ENCODE data around the gene MTHFSD.

MTHFSD gene

DNA sequence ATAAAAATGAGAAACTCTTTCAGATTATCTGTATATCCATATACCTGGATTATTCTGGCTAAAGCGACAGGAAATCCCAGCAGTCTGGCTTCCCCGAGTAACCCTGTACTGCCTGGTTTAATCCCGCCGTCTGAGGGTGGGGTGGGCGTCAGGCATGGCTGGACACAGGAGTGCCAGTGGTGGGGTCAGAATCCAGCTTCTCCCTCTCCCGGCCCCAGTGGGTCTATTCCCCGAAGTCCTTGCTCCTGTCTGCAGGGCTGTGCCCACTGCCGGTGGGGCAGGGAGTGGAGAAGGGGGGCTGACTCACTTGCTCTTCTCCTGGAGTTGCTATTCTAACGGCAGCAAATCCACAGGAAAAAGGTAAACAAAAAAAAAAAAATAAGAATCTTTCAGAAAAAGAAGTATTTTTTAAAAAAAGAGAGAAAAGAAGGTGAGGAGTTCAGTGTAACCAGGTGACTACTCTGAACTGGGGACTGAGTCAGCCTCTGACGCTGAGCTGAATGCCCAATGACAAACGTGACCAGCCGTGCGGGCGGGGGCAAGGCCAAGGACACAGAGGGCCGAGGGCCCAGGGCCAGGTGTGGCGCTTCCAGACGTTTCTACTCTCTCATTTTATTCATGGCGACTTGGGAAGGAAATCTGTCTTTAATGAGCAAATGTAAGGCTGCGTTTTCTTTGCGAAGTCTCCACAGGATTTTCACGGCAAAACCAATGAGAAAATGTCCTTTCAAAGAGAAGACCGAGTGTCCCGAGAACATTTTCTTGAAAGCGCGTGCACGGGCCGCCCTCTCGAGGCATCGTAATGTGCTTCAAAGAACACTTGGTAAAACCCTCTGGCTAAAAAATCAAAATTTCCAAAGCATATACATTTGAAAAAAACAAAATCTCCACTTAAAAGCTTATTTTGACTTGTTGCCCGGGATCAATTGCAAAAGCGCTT lies 24.5 kb downstream of the MTHFSD start:
- no peak for DNase-seq (ENCODE audit: low spot score)

DNA sequence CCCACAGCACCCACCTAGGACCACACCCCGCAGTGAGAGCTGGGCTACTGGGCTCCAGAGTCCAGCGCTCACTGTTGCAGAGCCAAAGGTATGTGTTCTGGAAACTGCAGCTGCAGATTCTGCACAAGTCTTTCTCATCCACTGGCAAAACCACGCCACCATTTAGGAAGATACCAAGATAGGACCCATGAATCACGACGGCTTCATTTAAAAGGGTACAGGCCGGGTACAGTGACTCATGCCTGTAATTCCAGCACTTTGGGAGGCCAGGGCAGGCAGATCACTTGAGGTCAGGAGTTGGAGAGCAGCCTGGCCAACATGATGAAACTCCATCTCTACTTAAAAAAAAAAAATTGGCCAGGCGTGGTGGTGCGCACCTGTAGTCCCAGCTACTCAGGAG lies 25.9 kb downstream of the MTHFSD start:
- no peak for DNase-seq (ENCODE audit: low spot score)

DNA sequence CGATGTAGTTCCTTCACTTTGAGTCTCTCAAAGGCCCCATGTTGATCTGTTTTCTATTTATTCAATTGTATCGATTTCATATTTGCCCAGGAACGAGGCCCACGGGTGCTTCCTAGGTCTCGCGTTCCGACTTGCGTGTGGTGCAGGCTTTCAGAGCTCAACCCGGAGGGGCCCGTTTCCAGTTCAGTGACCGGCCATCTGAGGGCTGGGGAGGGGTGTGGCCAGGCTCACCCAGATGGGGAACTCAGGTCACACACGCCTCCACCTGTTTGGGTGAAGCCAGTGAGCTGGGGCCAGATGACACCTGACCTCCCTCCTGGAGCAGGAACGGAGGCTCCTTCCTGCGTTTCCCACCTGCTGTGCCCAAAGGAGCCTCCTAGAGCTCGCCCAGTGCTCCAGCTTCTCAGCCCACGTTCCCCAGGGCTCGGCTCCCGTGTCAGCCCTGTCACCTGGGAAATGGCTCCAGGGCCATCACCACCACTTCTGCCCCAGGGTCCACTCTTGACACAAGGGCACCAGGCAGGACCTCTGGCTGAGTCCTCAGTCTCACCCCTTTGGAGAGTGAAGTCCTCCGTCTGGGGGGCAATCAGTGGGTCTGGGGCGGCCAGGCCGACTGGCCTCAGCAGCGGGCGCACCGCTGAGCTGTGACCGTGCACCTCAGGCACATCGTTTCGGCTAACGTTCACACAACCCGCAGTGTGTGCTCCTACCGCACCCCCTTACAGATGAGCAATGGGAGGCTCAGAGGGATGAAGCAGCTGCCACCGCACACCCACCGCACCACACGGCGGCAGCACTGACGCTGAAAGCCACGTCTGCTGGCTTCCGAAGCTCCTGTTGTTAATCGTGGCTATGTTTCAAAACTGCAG lies 26.7 kb downstream of the MTHFSD start:
- no peak for DNase-seq (ENCODE audit: low spot score)

DNA sequence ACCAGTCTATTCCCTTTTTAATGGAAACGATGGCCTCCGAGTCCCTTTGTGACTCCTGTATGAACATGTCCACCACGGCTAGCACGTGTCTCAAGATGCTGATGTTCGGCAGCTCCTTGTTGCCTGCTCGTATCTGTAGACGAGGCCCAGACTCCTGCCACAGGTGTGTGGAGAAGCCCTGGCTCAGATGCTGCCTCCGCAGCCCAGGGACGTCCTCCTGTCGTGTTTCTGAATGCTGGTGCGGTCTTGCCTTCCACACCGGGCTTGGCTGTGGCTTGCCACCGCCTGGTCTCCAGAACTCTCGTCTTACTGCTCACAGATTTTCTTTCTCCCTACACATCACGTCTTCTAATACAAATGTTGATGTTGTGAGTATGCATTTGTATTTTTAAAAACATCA lies 27.7 kb downstream of the MTHFSD start:
- DNase-seq (ENCODE audit: low spot score), result no peak

DNA sequence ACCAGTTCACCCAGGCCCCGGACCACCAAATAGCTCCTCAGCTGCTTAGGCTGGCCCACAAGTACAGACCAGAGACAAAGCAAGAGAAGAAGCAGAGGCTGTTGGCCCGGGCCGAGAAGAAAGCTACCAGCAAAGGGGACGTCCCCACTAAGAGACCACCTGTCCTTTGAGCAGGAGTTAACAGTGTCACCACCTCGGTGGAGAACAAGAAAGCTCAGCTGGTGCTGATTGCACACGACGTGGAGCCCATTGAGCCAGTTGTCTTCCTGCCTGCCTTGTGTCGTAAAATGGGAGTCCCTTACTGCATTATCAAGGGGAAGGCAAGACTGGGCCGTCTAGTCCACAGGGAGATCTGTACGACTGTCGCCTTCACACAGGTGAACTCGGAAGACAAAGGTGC lies 29.3 kb downstream of the MTHFSD start:
- no peak for DNase-seq (ENCODE audit: low spot score)

DNA sequence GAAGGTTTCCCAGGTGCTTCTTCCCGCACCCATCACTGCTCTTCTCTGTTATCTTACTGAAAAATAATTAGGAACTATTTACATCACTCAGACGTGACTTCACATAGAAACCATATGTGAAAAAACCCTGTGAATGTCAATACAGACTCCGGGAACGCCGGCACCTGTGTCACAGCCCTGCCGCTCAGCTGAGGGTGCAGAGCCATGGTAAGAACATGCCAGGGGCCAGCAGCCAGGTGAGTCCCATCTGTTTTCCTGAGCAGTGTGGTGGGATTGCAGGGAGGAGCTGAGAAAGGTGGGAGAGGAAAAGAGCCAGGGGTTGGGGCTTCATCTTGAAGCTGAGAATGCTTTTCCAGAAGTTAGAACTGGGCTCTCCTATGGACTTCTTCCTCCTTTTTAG lies 31.0 kb downstream of the MTHFSD start:
- DNase-seq (ENCODE audit: low spot score), result no peak

DNA sequence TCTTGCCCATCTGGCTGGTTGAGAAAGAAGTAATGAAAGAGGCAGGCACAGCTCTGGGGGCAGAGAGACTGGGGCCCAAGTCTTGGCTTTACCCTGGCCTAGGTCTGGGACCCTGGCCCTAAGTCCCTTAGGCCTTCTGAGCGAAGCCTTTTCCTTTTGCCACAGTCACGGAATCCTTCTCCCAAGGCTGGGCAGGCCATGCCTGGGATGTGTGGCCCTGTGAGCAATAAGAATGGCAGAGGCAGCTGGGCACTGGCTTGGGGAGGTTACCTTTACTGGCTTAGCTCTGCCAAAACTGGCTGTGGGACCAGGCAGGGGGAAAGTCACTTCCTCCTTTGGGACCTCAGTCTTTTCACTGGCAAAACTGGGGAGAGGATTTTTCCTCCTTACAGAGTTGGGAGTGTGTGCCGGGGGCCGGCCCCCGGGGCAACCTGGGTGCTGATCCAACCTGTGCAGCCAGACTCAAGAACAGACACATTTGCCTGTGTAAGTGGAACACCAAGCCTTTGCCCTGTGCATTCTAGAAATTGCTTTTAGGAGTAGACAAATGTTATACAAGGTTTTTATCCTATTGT lies 31.8 kb downstream of the MTHFSD start:
- no peak for DNase-seq (ENCODE audit: low spot score)

DNA sequence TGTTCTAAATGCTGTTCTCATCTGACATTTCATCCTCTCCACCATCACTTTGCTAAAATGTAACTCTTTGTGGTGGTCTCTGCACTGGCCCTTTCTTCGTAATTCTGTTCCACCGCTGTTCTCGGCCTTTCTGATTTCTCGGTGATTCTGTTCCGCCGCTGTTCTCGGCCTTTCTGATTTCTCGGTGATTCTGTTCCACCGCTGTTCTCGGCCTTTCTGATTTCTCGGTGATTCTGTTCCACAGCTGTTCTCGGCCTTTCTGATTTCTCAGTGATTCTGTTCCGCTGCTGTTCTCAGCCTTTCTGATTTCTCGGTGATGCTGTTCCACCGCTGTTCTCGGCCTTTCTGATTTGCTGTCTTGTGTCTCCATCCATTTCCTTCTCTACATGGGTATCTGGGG lies 32.4 kb downstream of the MTHFSD start:
- no peak for DNase-seq (ENCODE audit: low spot score)

DNA sequence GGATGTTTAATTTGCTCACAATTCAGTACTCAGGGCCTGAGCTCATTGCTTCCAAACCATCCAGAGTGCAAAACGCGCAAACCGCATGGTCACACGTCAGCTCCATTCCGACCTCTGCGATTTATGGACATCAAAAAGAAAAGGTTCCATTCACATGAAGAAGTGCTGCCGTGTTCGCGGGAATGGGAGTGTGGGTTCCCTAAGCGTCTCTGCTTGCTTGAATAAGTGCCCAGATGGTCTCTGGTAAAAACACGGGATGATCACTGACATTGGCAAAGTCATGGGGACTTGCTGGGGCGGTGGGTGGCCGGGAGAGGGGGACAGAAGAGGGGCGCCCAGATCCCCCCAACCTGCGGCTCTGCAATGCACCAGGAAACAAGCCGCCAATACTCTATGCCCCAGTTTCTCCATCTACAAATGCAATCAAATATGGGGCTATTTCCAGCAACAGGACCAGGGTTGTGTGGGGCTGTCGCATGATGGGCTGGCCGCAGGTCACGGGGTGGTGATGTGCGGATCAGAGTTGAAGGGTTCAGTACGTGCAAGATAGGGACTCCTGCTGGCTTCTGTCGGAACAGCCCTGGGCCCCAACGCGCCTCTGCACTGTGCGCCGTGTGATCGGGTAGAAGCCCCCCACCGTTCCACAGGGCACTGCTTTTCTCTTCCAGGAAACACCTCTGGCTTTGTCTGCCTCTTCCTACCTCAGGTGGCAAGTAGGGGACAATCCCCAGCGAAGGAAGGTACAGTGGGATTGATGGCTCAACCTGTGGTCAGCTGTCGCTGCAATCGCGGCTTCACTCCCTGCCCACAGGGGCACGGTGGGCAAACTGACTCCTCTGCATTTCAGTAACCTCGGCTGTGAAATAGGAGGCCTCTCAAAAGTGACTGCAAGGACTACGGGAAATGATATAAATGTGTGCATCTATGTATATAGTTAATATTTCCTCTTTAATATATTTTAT lies 33.5 kb downstream of the MTHFSD start:
- no peak for DNase-seq (ENCODE audit: low spot score)

DNA sequence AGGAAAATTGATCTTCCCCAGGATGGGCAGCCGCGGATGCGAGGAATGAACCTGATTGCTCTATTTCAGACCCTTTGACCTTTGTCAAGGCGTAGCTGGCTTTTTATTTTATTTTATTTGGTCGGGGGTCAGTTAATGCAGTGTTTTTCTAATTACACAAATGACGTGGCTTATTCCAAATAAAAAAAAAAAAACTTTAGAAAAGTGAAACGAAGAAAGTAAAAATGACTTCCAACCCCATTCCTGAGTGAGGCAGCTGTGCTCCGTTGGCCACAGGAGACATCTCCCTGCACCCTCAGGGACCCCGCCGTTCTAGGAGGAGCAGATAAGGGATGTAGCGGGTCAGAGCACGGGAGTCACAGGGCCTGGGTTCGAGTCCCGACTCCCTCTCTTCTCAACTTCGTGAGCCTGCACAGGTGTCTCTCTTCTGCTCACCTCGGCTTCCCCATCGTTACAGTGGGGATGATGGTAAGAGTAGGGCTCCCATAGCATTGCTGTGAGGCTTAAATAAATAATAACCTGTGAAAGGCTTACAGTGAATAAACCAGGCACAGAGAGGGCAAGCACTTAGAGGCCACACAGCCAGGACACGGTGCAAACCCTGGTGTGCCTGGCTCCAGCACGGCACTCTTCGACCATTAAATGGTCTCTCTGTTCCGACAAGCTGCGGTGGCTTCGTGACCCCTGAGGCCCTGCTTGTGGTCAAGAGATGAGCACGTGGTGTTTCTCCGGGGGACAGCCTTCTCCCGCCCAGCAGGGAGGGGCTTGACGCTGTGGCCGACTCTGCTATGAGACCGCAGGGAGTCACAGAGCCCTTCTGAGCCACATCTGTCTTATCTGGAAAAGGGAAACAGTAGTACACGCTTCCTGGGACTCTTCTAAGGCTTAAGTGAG lies 34.5 kb downstream of the MTHFSD start:
- DNase-seq (ENCODE audit: low spot score), result no peak

DNA sequence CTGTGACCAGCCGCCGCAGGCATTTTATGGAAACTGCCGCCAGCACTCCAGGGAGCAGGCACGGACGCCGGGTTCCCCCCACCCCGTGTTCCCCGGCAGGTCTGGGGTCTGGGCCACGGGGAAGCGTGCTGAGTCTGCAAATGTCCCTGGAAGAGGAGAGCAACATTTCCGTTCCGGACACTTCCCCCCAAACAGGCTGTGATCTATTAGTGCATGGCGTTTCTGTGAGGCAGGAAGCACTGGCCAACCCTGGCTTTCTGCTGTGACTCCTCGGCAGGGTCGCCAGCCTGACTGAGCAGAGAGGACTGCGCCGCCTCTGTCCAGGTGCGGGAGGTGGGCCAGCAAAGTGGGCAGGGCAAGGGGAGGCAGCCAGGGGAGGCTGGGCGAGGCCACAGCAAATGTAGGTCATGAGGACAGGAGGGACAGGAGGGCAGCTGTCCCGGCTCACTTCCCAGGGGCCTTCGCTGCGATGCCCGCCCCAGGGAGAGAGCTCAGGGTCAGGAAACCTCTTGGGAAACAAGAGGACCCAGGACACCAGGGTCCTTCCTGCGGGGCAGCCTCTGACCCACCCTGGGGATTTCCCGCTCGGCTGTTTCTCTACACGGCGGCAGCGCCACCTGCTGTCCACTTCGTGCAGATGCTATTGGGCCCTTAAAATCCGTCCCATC lies 35.3 kb downstream of the MTHFSD start:
- DNase-seq (ENCODE audit: low spot score), result peak; percentile 61

DNA sequence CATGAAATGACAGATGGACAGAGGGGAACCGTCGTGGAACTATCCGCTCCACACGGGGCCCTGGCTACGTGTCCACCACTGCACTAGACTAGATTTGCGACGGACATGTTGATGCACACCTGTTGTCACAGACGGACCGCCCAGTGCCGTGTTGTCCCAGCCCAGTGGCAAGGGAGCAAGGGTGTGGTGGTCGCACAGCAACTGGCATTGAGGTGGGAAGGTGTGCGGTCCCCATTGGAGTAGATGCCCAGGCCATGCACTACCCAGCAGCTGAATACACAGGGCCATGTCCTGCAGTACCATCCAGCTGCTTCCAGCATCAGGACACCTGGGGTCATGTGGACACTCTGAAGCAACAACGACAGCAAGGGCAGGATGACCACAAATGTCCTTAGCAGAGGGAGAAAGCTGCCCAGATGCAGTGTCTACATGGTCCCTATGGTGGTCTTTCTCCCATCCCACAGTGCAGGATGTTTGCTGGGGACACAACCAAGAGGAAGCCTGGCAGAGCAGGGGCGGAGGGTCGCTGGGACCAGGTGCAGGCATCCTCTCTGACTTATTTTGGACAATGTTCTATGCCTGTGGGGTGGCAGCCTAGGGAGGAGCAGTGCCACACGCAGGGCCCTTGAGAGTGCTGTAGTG lies 35.9 kb downstream of the MTHFSD start:
- DNase-seq (ENCODE audit: low spot score), result no peak

DNA sequence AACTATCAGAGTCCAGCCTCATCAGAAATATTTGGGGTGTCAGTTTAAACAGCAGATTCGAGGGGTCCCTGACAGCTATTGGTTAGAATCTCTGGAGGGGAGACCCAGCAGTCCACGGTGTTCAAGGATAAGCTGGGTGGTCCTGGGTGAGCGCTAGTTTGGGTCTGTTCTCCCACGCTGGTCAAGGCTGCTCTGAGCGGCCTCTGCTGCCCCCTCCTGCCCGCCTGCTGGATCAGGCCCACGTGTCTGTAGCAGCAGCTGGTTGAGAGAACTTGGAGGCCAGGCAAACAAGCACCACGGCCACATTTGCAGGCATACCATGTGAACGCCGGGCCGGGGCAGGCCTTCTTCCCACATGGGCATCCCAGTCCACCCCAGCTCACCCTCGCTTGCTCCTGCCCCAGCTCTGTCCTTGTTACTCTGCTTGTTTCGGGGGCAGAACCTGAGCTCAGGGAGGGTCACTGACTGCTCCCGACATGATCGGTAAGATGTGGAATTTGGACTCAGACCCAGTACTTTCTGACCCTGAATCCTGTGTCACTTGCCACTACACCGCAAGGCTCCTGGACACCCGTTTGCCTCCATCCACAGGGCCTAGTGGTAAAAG lies 37.3 kb downstream of the MTHFSD start:
- DNase-seq (ENCODE audit: low spot score), result peak; percentile 62

DNA sequence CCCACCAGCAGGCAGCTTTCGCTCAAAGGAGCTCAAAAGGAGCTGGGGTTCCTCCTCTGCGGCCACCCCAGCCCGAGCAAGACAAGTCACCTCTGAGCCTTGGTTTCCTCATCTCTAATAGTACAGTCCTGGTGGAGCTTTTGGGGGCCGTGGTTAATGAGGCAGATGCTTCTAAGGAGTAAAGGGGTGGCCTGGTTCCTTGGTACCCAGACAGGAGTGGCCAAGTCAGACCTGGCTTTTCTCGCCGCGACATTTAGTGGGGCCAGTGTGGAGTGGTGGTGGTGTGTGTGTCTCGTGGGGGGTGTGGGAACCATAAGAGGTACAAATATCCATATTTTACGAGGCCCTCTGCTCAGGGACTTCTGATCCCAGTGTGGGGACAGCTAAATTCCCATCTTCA lies 38.0 kb downstream of the MTHFSD start:
- DNase-seq (ENCODE audit: low spot score), result no peak

DNA sequence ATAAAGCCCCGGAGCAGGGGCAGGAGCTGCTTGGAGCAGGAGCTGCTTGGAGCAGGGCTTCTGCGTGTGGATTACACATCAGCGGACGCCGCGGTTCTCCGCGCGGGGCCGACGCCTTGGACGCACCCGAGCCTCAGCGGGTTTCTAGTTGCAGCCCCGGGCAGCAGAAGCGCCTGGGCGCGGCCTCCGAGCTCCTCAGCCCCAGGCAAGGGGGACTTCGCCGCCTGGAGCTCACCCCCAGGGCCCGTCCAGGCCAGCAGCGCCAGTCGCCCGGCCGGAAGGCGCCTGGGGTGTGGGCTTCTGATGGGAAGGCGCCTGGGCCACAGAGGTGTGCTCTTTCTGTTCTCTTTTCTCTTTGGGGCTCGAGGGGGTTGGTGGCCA lies 38.4 kb downstream of the MTHFSD start:
- no peak for DNase-seq (ENCODE audit: low spot score)

DNA sequence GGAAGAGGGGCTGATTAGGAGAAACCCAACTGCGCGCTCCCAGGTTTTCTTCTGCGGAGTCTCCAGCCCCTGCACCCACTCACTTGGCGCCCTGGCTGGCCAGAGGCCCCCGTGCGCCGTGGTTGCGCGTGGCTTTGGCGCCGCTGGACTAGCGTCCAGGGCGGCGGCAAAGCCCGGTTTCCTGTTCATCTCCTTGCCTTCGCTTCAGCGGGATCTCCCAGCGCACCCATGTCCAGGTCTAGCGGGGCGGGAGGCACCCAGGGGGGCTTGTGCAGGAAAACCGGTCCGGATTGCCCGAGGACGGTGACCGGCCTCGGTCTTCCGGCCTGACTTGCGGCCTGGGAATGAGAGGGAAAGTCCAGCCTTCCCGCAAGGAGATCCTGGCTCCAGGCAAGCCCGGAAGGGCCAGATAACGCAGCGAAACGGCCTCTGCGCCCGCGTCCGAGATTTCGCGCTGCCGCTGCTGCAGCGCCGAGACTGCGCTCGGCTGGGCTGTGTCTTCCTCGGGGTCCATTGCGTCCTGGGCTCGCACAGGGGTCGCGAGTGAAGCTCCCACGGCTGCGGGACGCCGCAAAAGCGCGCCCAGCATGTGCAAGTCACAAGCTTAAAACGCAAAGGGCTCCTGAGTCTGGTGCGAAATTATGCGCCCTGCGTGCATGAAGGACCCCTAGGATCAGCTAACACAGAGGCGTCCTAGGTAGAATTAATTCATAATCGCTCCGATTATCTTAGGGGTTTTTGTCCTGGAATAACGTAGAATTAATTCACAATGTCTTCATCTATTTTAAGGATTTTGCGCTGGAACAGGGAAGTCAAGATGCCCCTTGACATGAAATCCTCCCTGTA lies 39.0 kb downstream of the MTHFSD start:
- DNase-seq (ENCODE audit: low spot score), result no peak

DNA sequence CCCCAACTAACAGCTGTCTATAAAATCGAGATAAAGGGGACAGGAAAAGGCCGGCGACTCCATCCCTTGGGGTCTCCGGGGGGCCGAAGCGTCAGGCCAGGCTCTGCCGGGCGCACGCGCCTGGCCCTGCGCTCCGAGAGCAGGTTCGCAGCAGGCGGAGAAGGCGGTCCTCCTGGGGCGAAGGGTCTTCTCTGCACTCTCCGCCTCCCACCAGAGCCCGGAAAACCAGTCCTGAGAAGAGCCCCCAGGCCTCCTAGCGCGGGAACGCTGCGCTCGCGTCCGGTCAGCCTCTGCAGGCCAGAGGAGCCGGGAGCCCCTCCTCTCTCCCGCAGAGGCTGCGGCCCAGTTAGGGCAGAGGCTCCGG lies 39.6 kb downstream of the MTHFSD start:
- DNase-seq (ENCODE audit: low spot score), result no peak

All from kidney capillary endothelial cell (primary cell).